Liver (tissue), 3 donors: ENCODE results near the gene POC1A.

Source experiments
- EGR1 ChIP-seq, 2 donors: IDR thresholded peaks; 2 replicates each; pipeline ENCODE4 v1.6.1; 2016 to 2018; ENCODE audit warnings: antibody characterized with exemption in 2 of 2, low read depth in 2 of 2
- NR2F2 ChIP-seq: IDR thresholded peaks from 2 replicates; pipeline ENCODE4 v1.6.1; 2016; ENCODE audit warnings: antibody characterized with exemption
- RAD21 ChIP-seq, 2 donors: IDR thresholded peaks; 2 replicates each; pipeline ENCODE4 v1.6.1; 2016; ENCODE audit warnings: antibody characterized with exemption in 2 of 2, mild to moderate bottlenecking in 2 of 2
- SP1 ChIP-seq: IDR thresholded peaks from 2 replicates; pipeline ENCODE4 v1.6.1; 2018; ENCODE audit warnings: antibody characterized with exemption, mild to moderate bottlenecking
- YY1 ChIP-seq: IDR thresholded peaks from 2 replicates; pipeline ENCODE4 v1.6.1; 2016; ENCODE audit warnings: antibody characterized with exemption, mild to moderate bottlenecking
- TF ChIP-seq, protein P1 (sequence below): fragments of 150-350 bp; IDR thresholded peaks from 2 replicates; pipeline ENCODE4 v1.5.1; 2017; ENCODE audit warnings: improper control_type of control experiment, low read depth, low read length; ENCODE audit not compliant: missing input control
- TF ChIP-seq, protein P2 (sequence below): IDR thresholded peaks from 2 replicates; pipeline ENCODE4 v1.6.1; 2016; ENCODE audit warnings: antibody characterized with exemption
- TF ChIP-seq, protein P3 (sequence below): IDR thresholded peaks from 2 replicates; pipeline ENCODE4 v1.6.1; 2016; ENCODE audit warnings: antibody characterized with exemption, mild to moderate bottlenecking
- TF ChIP-seq, protein P4 (sequence below): IDR thresholded peaks from 2 replicates; pipeline ENCODE4 v1.6.1; 2016; ENCODE audit warnings: antibody characterized with exemption
- donor health status: healthy.
- donor health status: healthy.

DNA sequence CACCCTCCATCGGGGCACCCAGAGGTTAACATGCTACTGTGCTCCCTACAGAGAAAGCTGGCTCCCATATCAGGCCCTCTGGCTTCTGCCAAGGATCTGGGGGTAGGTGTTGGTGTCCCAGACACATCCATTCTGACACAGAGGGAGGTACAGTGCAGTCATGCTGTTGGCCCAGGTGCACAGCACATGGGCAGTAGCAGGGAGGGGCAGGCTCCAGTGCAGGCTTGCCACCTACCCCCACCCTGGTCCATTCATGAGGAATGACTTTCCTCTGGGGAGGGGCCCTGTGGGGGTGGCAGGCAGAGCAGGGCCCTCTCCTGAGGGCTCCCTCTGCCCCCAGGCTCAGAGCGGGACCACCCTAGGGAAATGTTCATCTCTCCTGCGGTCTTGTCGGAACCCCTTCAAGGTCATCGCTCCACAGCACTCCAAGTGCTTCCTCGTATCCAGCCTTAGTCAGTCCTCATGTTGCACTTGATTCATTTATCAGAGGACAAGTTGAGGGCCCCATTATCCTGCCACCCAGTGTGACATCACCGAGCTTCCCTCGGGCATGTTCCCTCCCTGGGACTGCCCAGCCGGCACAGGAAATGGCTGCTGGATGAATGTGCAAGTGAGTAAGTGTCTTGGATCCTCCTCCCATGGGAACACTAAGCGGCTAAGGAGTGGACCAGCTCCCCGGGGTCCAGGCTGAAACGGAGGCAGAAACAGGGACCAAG lies 107.9 kb downstream of the POC1A start:
- TF ChIP-seq, protein P1, sequence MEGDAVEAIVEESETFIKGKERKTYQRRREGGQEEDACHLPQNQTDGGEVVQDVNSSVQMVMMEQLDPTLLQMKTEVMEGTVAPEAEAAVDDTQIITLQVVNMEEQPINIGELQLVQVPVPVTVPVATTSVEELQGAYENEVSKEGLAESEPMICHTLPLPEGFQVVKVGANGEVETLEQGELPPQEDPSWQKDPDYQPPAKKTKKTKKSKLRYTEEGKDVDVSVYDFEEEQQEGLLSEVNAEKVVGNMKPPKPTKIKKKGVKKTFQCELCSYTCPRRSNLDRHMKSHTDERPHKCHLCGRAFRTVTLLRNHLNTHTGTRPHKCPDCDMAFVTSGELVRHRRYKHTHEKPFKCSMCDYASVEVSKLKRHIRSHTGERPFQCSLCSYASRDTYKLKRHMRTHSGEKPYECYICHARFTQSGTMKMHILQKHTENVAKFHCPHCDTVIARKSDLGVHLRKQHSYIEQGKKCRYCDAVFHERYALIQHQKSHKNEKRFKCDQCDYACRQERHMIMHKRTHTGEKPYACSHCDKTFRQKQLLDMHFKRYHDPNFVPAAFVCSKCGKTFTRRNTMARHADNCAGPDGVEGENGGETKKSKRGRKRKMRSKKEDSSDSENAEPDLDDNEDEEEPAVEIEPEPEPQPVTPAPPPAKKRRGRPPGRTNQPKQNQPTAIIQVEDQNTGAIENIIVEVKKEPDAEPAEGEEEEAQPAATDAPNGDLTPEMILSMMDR, result no peak
- TF ChIP-seq, protein P2, sequence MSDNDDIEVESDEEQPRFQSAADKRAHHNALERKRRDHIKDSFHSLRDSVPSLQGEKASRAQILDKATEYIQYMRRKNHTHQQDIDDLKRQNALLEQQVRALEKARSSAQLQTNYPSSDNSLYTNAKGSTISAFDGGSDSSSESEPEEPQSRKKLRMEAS, result no peak
- TF ChIP-seq SP1, result no peak
- TF ChIP-seq YY1, result no peak
- TF ChIP-seq, protein P3, sequence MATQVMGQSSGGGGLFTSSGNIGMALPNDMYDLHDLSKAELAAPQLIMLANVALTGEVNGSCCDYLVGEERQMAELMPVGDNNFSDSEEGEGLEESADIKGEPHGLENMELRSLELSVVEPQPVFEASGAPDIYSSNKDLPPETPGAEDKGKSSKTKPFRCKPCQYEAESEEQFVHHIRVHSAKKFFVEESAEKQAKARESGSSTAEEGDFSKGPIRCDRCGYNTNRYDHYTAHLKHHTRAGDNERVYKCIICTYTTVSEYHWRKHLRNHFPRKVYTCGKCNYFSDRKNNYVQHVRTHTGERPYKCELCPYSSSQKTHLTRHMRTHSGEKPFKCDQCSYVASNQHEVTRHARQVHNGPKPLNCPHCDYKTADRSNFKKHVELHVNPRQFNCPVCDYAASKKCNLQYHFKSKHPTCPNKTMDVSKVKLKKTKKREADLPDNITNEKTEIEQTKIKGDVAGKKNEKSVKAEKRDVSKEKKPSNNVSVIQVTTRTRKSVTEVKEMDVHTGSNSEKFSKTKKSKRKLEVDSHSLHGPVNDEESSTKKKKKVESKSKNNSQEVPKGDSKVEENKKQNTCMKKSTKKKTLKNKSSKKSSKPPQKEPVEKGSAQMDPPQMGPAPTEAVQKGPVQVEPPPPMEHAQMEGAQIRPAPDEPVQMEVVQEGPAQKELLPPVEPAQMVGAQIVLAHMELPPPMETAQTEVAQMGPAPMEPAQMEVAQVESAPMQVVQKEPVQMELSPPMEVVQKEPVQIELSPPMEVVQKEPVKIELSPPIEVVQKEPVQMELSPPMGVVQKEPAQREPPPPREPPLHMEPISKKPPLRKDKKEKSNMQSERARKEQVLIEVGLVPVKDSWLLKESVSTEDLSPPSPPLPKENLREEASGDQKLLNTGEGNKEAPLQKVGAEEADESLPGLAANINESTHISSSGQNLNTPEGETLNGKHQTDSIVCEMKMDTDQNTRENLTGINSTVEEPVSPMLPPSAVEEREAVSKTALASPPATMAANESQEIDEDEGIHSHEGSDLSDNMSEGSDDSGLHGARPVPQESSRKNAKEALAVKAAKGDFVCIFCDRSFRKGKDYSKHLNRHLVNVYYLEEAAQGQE, result no peak
- TF ChIP-seq NR2F2, result no peak
- TF ChIP-seq EGR1 (IDR thresholded peaks at IDR 0.05; ENCODE audit: low read depth in 2 of 2), result no peak
- TF ChIP-seq, protein P4, sequence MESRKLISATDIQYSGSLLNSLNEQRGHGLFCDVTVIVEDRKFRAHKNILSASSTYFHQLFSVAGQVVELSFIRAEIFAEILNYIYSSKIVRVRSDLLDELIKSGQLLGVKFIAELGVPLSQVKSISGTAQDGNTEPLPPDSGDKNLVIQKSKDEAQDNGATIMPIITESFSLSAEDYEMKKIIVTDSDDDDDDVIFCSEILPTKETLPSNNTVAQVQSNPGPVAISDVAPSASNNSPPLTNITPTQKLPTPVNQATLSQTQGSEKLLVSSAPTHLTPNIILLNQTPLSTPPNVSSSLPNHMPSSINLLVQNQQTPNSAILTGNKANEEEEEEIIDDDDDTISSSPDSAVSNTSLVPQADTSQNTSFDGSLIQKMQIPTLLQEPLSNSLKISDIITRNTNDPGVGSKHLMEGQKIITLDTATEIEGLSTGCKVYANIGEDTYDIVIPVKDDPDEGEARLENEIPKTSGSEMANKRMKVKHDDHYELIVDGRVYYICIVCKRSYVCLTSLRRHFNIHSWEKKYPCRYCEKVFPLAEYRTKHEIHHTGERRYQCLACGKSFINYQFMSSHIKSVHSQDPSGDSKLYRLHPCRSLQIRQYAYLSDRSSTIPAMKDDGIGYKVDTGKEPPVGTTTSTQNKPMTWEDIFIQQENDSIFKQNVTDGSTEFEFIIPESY, result no peak
- no peak for TF ChIP-seq RAD21 (IDR thresholded peaks at IDR 0.05)
